Measurements from ENCODE around the gene SERF2. TPM values are rescaled to one million over a fixed set of nuclear protein-coding genes. Genes with fewer than 3 reads are reported as not detected.
A peak's percentile ranks its signal among the peaks of the same experiment; 100 is the strongest.
"Not testable (repeated sequence)": the region's sequence is repeated elsewhere in the genome, so short reads cannot be mapped to it uniquely, and the experiment has no call there.

The SERF2 gene
- 2,082 TPM for polyA plus RNA-seq (2012; ENCODE audit: insufficient read depth, insufficient read length, low read depth)

GRCh38 chr15:43791993-43792760, at the start of gene SERF2:
Gene SERF2, plus strand, starts transcription at chr15:43792320. Its CDS starts 57 bp downstream, at chr15:43792377.
- TF ChIP-seq CTCF (IDR thresholded peaks at IDR 0.05; ENCODE audit: low read depth, low read length) = no peak
- H3K36me3 ChIP-seq = peaks cover 35% of the 10 kb centered on the region
- no peaks in the 10 kb centered on the region for H3K9me3 ChIP-seq
- peaks cover 2% of the 10 kb centered on the region; the same call in 1 of the 2 replicates for H3K4me1 ChIP-seq
- H3K4me3 ChIP-seq (ENCODE audit: low read depth, low read length) = peak within 1 kb of the TSS; percentile 91
- H3K27me3 ChIP-seq = no peaks in the 10 kb centered on the region
- peak; percentile 100 for DNase-seq

GRCh38 chr15:43746245-43746902, 45.7 kb upstream of the SERF2 start, which contains the start of gene PDIA3:
Gene PDIA3, plus strand, starts transcription at chr15:43746438. Its CDS starts 102 bp downstream, at chr15:43746540.
- DNase-seq = peak; percentile 97
- H3K27me3 ChIP-seq, H3K4me1 ChIP-seq, H3K9me3 ChIP-seq: not testable (repeated sequence)
- Histone ChIP-seq H3K36me3 (peaks cover 16% of the 10 kb centered on the region), H3K4me3 (ENCODE audit: low read depth, low read length) (peak within 1 kb of the TSS; percentile 70)

GRCh38 chr15:43746903-43747309, 45.2 kb upstream of the SERF2 start:
- Histone ChIP-seq H3K4me3 (ENCODE audit: low read depth, low read length) (peak overlapping the region; percentile 70), H3K36me3 (peaks cover 21% of the 10 kb centered on the region)
- not testable (repeated sequence) for H3K27me3 ChIP-seq, H3K9me3 ChIP-seq, H3K4me1 ChIP-seq
- DNase-seq = peak; percentile 17

- no peak for TF ChIP-seq CTCF (IDR thresholded peaks at IDR 0.05; ENCODE audit: low read depth, low read length)
- no peaks in the 10 kb centered on the region for H3K9me3 ChIP-seq
- no peaks in the 10 kb centered on the region; the same call in 1 of the 2 replicates for H3K4me1 ChIP-seq
- peaks cover 36% of the 10 kb centered on the region for H3K36me3 ChIP-seq
- H3K27me3 ChIP-seq = no peaks in the 10 kb centered on the region
- DNase-seq = no peak
- peak overlapping the region; percentile 70 for H3K4me3 ChIP-seq (ENCODE audit: low read depth, low read length)
Observed at GRCh38 chr15:43748376-43748775, 43.7 kb upstream of the SERF2 start.

- Histone ChIP-seq H3K9me3 (no peaks in the 10 kb centered on the region), H3K4me1 (no peaks in the 10 kb centered on the region; the same call in 1 of the 2 replicates), H3K36me3 (peaks cover 50% of the 10 kb centered on the region), H3K27me3 (no peaks in the 10 kb centered on the region), H3K4me3 (ENCODE audit: low read depth, low read length) (no peak overlapping the region)
- DNase-seq = no peak
- TF ChIP-seq CTCF (IDR thresholded peaks at IDR 0.05; ENCODE audit: low read depth, low read length) = no peak
Observed at GRCh38 chr15:43749690-43750345, 42.3 kb upstream of the SERF2 start.

GRCh38 chr15:43751885-43752284, 40.2 kb upstream of the SERF2 start:
- Histone ChIP-seq H3K27me3 (no peaks in the 10 kb centered on the region), H3K36me3 (peaks cover 71% of the 10 kb centered on the region), H3K9me3 (no peaks in the 10 kb centered on the region), H3K4me3 (ENCODE audit: low read depth, low read length) (no peak overlapping the region), H3K4me1 (no peaks in the 10 kb centered on the region; the same call in 1 of the 2 replicates)
- no peak for DNase-seq
- TF ChIP-seq CTCF (IDR thresholded peaks at IDR 0.05; ENCODE audit: low read depth, low read length) = no peak
